Measurements from ENCODE around the gene ORC6. TPM values are rescaled to one million over a fixed set of nuclear protein-coding genes. Genes with fewer than 3 reads are reported as not detected.

The ORC6 gene
- total RNA-seq, 1 donor from 2014 or later, result 13.2 TPM

- Mint-ChIP-seq H3K4me3 (no peak overlapping the region), H3K9me3 (peaks cover 8% of the 10 kb centered on the region), H3K27ac (no peak overlapping the region), H3K36me3 (ENCODE audit: low read depth) (peaks cover 4% of the 10 kb centered on the region), H3K27me3 (no peaks in the 10 kb centered on the region), H3K4me1 (no peaks in the 10 kb centered on the region)
- ATAC-seq (ENCODE audit: low read depth), result no peak
- TF ChIP-seq CTCF (IDR thresholded peaks at IDR 0.05), result no peak
- intact Hi-C loops (cut with micrococcal nuclease), result no loop called here
- ChIA-PET CTCF (no interaction called here), POLR2A (no interaction called here)
- no peak for DNase-seq
Observed at GRCh38 chr16:46727184-46727583, 37.7 kb downstream of the ORC6 start.

- no peaks in the 10 kb centered on the region for H3K27me3 Mint-ChIP-seq
- no peak overlapping the region for H3K4me3 Mint-ChIP-seq
- no peaks in the 10 kb centered on the region for H3K4me1 Mint-ChIP-seq
- no peak for DNase-seq
- peaks cover 4% of the 10 kb centered on the region for H3K36me3 Mint-ChIP-seq (ENCODE audit: low read depth)
- H3K27ac Mint-ChIP-seq, result no peak overlapping the region
- POLR2A ChIA-PET, result no interaction called here
- TF ChIP-seq CTCF (IDR thresholded peaks at IDR 0.05), result no peak
- intact Hi-C loops (cut with micrococcal nuclease), result no loop called here
- H3K9me3 Mint-ChIP-seq, result peaks cover 8% of the 10 kb centered on the region
- no peak for ATAC-seq (ENCODE audit: low read depth)
- CTCF ChIA-PET, result no interaction called here
Observed at GRCh38 chr16:46727630-46728029, 38.2 kb downstream of the ORC6 start.

- intact Hi-C loops (cut with micrococcal nuclease), result no loop called here
- ChIA-PET POLR2A (no interaction called here), CTCF (no interaction called here)
- Mint-ChIP-seq H3K9me3 (peaks cover 8% of the 10 kb centered on the region), H3K27me3 (no peaks in the 10 kb centered on the region), H3K36me3 (ENCODE audit: low read depth) (peaks cover 4% of the 10 kb centered on the region), H3K4me3 (no peak overlapping the region), H3K4me1 (no peaks in the 10 kb centered on the region), H3K27ac (no peak overlapping the region)
- ATAC-seq (ENCODE audit: low read depth) (no peak), DNase-seq (no peak)
- no peak for TF ChIP-seq CTCF (IDR thresholded peaks at IDR 0.05)
Observed at GRCh38 chr16:46728806-46729205, 39.3 kb downstream of the ORC6 start.

- intact Hi-C loops (cut with micrococcal nuclease), result no loop called here
- ChIA-PET CTCF (no interaction called here), POLR2A (no interaction called here)
- no peak for TF ChIP-seq CTCF (IDR thresholded peaks at IDR 0.05)
- Mint-ChIP-seq H3K4me1 (no peaks in the 10 kb centered on the region), H3K4me3 (no peak overlapping the region), H3K36me3 (ENCODE audit: low read depth) (peaks cover 4% of the 10 kb centered on the region), H3K27ac (no peak overlapping the region), H3K9me3 (peaks cover 8% of the 10 kb centered on the region), H3K27me3 (no peaks in the 10 kb centered on the region)
- no peak for DNase-seq
- no peak for ATAC-seq (ENCODE audit: low read depth)
Observed at GRCh38 chr16:46729326-46729995, 40.0 kb downstream of the ORC6 start.

- DNase-seq (no peak), ATAC-seq (ENCODE audit: low read depth) (no peak)
- H3K27me3 Mint-ChIP-seq, result no peaks in the 10 kb centered on the region
- CTCF ChIA-PET, result no interaction called here
- H3K9me3 Mint-ChIP-seq, result peaks cover 6% of the 10 kb centered on the region
- no peaks in the 10 kb centered on the region for H3K4me1 Mint-ChIP-seq
- no peak overlapping the region for H3K4me3 Mint-ChIP-seq
- intact Hi-C loops (cut with micrococcal nuclease), result no loop called here
- POLR2A ChIA-PET, result no interaction called here
- no peak overlapping the region for H3K27ac Mint-ChIP-seq
- H3K36me3 Mint-ChIP-seq (ENCODE audit: low read depth), result peaks cover 4% of the 10 kb centered on the region
- TF ChIP-seq CTCF (IDR thresholded peaks at IDR 0.05), result no peak
Observed at GRCh38 chr16:46730126-46730525, 40.7 kb downstream of the ORC6 start.
